ENCODE data around the gene INPP5F.
"Not testable (repeated sequence)": the region's sequence is repeated elsewhere in the genome, so short reads cannot be mapped to it uniquely, and the experiment has no call there.

INPP5F gene

DNA sequence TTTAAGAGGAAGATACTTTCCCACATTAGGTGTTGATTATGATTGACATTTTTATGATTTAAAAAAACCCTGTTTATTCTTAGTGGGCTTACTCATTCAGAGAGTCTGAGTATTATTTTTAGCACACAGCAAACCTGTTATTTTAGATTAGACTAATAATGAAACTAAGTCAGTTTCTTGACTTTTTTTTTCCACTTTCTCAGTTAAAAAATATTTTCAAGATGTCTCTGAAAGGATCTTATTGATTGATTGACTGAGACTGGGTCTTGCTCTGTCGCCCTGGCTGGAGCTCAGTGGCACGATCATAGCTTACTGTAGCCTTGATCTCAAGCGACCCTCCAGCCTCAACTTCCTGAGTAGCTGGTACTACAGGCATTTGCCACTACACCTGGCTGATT, 20.4 kb upstream of the INPP5F start:
- no peak for DNase-seq (ENCODE audit: low read depth in 2 of 2)

DNA sequence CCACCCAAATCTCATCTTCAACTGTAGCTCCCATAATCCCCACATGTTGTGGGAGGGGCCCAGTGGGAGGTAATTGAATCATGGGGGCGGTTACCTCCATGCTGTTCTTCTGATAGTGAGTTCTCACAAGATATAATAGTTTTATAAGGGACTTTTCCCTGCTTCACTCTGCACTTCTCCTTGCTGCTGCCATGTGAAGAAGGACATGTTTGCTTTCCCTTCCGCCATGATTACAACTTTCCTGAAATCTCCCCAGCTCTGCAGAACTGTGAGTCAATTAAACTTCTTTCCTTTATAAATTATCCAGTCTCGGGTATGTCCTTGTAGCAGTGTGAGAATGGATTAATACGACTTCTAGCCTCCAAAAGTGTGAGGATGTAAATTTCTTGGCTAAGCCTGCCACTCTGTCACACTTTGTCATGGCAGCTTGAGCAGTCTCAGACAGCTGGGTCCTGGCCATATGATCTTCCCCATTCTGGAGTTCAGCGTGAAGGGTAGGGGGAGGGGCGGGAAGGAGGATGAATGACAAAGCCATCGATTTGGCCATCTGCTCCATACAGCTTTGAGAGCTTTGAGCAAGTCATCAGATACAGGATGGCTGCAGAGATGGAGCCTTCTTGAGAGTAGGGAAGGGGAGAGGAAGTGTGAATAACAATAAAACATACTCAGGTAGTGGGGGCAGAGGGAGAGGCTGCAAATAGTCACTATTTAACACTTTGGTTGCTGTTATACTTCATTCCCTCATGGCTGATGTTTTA, 19.1 kb upstream of the INPP5F start:
- DNase-seq (ENCODE audit: low read depth in 2 of 2) = no peak

- DNase-seq (ENCODE audit: low read depth in 2 of 2) = peak in 1 of 2 donors; percentile 54
Observed at GRCh38 chr10:119707331-119707730, 18.5 kb upstream of the INPP5F start.

DNA sequence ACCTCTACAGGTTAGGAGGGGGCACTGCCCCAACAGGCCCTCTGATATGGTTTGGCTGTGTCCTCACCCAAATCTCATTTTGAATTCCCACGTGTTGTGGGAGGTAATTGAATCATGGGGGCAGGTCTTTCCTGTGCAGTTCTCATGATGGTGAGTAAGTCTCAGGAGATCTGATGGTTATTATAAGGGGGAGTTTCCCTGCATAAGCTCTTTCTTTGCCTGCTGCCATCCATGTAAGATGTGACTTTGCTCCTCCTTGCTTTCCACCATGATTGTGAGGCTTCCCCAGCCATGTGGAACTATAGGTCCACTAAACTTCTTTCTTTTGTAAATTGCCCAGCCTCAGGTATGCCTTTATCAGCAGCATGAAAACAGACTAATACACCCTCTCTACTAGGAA, 14.9 kb upstream of the INPP5F start:
- not testable (repeated sequence) for DNase-seq (ENCODE audit: low read depth in 2 of 2)

DNA sequence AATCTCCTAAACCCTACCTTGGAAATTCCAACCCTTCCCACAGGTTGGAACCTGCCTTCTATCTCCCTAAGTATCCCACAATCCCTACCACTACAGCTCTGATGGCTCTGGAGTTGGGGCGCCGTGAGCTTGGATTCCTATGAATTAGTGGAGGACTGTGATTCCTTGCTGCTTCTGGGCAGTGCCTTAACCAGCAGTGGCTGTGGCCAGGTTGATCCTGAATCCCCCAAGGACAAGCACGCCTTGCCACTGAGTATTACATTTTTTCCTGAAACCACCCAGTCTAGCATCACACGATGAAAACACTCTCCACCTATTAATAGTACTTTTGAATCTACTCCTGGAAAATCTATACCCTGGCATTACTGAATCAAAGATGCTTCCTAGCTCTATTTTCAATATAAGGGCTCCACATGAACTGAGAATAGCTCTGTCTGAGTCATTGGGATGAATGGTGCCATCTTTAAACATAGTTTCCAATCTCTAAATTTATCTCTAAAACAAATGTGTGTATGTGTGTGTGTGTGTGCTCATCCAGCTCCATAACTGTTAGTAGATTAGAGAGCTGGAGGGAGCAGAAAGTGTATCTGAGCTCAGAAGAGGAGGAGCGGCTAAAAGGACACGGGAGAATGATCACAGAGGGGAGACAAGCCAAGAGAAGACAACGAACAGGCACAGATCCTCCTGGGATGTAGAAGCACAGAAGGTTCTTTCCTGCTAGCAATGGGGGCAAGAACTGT, 11.9 kb upstream of the INPP5F start:
- no peak for DNase-seq (ENCODE audit: low read depth in 2 of 2)

DNA sequence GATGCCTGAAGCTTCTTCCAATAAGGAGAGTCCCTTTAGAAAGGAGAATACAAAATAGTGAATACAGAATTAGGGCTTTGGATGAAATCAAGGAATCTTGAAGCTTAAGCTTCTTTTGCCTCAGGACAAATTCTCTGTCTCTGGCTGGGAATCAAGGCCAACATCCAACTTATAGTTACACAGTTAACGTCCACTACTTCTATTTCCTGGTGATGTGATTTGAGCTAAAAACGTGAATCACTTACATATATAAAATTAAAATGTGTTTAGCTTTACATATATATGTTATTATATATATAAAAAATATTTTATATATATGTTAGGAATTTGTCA, 11.4 kb upstream of the INPP5F start:
- DNase-seq (ENCODE audit: low read depth in 2 of 2) = no peak

- DNase-seq (ENCODE audit: low read depth in 2 of 2) = no peak
Observed at GRCh38 chr10:119715628-119716505, 10.0 kb upstream of the INPP5F start.

- DNase-seq (ENCODE audit: low read depth in 2 of 2) = no peak
Observed at GRCh38 chr10:119723161-119723560, 2.7 kb upstream of the INPP5F start.

GRCh38 chr10:119723624-119724023, 2.2 kb upstream of the INPP5F start:
- DNase-seq (ENCODE audit: low read depth in 2 of 2) = no peak

- no peak for DNase-seq (ENCODE audit: low read depth in 2 of 2)
Observed at GRCh38 chr10:119724593-119725516, 995 bp upstream of the INPP5F start.

DNA sequence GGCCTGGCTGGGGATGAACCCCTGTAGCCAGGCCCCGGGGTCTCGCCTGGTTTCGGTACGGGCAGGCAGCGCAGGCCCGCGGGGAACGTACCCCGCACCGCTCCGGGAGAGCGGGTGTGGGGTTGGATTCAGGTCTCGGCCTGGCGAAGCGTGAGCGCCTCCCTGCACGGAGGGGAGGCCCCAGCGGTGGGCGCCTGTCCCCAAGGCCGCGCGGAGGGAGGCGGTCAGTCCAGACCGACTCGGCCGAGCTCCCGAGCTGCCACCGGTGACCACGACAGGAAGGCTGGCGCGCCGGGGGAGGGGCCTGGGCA, 378 bp upstream of the INPP5F start:
- no peak for DNase-seq (ENCODE audit: low read depth in 2 of 2)

DNA sequence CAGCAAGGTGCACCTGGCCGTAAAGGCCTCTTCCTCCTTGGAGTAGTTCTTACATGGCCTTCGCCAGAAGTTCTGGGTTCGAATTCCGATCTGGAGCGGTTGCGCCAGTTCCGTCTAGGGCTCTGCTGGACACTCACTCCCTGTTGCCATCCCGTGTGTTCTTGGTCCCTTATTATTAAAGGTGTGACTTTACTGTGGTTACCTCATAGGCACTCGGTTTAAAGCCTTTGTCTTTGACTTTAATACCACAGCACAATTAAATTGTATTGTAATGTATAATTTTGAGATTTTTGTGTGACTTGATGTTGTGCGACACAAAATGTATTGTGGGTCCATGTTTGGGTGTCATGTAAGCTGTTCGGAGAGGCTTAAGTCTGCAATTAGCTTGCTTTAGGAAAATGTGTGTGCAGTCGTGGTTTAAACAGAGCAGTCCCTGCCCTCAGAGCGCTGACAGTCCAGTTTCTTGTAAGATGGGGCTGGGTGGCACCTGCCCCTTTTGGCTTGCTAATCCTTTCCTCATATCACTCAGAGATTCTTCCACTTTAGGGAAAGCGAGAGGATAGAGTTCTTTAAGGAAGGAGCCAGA, 919 bp downstream of the INPP5F start:
- DNase-seq (ENCODE audit: low read depth in 2 of 2) = no peak

DNA sequence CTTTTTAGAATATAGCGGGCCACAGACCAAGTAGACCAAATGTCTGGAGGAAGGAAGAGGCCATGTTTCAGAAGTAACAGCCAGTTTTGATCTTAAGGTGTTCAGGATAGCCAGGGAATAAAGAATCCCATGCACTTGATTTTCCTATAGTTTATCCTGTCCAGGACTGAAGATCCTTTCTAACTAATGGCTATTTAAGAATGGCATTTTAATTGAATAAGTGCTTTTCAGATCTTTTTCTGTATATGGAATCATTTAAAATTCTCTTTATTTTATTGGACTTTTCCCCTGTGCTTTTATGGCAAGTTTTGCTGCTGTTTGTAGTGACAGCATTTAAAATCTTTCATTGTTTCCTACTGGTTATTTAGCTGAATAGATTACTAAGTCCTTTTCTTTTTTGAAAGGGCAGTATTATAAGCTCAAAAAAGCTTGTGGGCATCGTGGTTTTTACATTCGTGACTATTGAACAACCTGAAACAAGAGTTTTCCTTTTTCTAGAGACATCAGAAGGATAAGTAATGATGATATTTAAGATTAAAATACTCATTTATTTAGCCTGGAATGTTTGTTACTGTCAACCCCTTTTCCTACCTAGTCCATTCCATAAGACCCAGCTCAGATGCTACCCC, 2.4 kb downstream of the INPP5F start:
- DNase-seq (ENCODE audit: low read depth in 2 of 2) = no peak

DNA sequence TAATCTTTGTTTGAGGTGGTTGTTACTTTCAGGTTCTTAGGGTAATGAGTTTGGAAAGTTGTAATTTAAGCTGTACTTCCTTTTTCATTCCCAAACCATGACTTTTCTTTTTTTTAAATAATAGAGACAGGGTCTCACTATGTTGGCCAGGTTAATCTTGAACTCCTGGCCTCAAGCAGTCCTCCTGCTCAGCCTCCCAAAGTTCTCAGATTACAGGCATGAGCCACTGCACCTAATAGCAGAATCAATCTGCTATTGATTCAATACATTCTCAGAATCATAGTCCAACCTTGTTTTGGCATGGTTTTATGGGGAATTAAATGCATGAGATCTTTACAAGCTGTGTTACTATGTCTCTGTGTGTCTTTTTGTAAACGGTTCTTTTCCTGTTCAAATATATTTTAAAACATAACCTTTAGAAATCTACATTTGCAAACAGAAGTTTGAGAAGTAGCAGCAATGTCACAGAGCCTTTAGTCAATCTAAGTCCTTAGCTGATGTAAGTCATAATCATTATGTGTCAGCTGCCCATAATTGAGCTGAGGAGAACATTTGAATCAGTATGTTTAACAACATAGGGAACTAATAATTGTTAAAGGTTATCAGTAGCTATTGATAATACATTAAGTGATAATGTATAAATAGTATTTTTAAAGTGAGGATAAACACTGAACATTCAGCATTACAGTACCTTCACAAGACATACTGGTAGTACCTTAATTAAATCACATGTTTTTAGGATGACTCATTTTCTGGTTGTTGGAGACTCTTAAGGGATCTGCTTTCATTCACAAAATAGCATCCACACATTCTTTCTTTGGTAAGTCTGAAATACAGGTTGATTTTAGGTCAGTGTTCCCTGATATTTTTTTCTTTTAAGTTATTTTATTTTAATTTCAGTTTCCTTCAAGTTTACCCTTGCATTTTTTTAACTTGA, 8.8 kb downstream of the INPP5F start:
- DNase-seq (ENCODE audit: low read depth in 2 of 2) = no peak

- no peak for DNase-seq (ENCODE audit: low read depth in 2 of 2)
Observed at GRCh38 chr10:119735451-119735850, 9.6 kb downstream of the INPP5F start.

DNA sequence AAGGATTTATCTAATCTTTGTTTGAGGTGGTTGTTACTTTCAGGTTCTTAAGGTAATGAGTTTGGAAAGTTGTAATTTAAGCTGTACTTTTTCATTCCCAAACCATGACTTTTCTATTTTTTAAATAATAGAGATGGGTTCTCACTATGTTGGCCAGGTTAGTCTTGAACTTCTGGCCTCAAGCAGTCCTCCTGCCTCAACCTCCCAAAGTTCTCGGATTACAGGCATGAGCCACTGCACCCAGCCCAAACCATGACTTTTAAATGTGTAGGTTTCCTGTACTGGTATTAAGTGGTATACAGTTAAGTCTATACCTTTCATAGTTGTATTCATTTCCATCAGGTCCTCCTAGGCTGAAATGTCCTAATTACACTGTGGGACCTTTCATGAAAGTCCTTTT, 10.4 kb downstream of the INPP5F start:
- no peak for DNase-seq (ENCODE audit: low read depth in 2 of 2)

DNA sequence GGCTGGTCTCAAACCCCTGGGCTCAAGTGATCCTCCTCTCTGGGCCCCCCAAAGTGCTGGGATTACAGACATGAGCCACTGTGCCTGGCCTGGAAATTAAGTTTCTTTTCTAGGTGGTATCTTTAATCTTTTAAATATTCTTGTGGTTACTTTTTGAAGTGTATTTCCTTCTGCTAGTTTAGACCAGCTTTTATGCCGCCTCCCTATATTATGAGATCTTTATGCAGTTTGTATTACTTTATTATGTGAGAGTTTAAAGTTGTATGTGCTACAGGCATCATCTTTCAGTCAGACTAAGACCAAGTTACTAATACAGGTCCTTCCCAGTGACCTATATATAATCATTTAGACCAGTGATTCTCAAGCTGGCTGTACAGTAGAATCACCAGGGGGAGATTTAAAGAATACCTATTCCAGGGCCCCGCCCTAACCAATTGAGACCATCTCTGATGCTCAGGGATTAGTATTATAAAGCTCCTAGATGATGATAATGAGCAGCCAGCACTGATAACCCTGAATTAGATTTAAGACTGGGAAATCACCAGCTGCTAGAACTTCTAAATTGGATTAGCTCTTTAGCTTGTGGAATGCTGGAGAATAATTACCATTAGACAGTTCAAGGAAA, 11.3 kb downstream of the INPP5F start:
- DNase-seq (ENCODE audit: low read depth in 2 of 2) = no peak

DNA sequence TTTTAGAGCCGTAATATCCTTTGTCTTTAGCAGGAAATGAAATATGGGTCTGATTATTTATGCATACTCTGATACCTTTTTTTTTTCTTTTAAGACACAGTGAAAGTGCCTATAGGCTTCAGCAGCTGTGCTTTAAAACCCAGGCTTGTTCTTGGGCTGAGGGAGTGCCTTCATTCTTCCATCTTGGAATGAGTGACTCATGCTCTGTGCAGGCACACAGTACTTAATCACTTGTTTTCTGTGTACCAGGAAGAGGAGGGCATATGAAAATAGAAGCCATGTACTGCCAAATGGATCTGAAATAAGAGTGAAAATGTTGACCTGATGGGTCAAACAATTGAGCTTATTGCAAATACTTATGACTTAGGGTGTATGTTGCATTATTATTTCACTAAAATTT, 12.0 kb downstream of the INPP5F start:
- no peak for DNase-seq (ENCODE audit: low read depth in 2 of 2)

- DNase-seq (ENCODE audit: low read depth in 2 of 2) = no peak
Observed at GRCh38 chr10:119738962-119739361, 13.1 kb downstream of the INPP5F start.
